Adrenal gland (tissue), 12 donors: Measurements from ENCODE around the gene C1QBP. TPM values are rescaled to one million over a fixed set of nuclear protein-coding genes. Genes with fewer than 3 reads are reported as not detected.
"Not testable (repeated sequence)": the region's sequence is repeated elsewhere in the genome, so short reads cannot be mapped to it uniquely, and the experiment has no call there.

ENCODE experiments used
- DNase-seq, 7 donors: peaks; one replicate each; pipeline ENCODE4 v3.0.0-alpha.2; 2019 to 2020
- H3K27ac ChIP-seq, 5 donors: fragments of 200-600 bp; sonication (generic) in 4 of 5; 1 replicate in 3 of 5; 2 replicates in 2 of 5; pipeline versions ENCODE4 v1.5.1 to v1.8.0; 2016 to 2020; ENCODE audit warnings: mild to moderate bottlenecking in 1 of 5
- H3K27me3 ChIP-seq: fragments of 200-600 bp; 2 replicates; pipeline ENCODE4 v1.8.0; 2021
- H3K36me3 ChIP-seq, 2 donors: fragments of 200-600 bp; replicated peaks in 1 of 2; 1 replicate in 1 of 2; 2 replicates in 1 of 2; pipeline versions ENCODE4 v1.5.1 to v1.8.0; 2018 to 2022
- H3K4me1 ChIP-seq, 2 donors: fragments of 200-600 bp; replicated peaks in 1 of 2; 1 replicate in 1 of 2; 2 replicates in 1 of 2; pipeline versions ENCODE4 v1.5.1 to v1.8.0; 2018 to 2021
- H3K4me3 ChIP-seq, 4 donors: fragments of 200-600 bp; sonication (generic) in 3 of 4; one replicate each; pipeline ENCODE4 v1.5.1; 2016 to 2018
- H3K9me3 ChIP-seq, 3 donors: fragments of 200-600 bp; sonication (generic) in 1 of 3; replicated peaks in 1 of 3; 1 replicate in 2 of 3; 2 replicates in 1 of 3; pipeline versions ENCODE4 v1.5.1 to v1.8.0; 2016 to 2021
- POLR2A ChIP-seq, 2 donors: fragments of 450-650 bp; IDR thresholded peaks; one replicate each; pipeline ENCODE4 v1.6.1; 2017; ENCODE audit warnings: antibody characterized with exemption in 2 of 2, mild to moderate bottlenecking in 2 of 2, moderate library complexity in 1 of 2
- WGBS, 4 donors: extraction: QIAGEN DNeasy Blood & Tissue Kit in 2 of 4; methylation state at CpG; one replicate each; pipeline versions ENCODE4 v1.1.5 to v1.1.7; 2013 to 2017; 5-methylcytosine and 5-hydroxymethylcytosine counted together
- intact Hi-C, 2 donors: fragments of 100-400 bp; cut with DNase I; formaldehyde crosslinking; loops; one replicate each; pipeline versions ENCODE4 v1.14.1 to v1.15.0; 2022 to 2023
- polyA plus RNA-seq, 3 donors: library from polyadenylated mRNA; stranded (reverse); fragments of 200-250 nt in 2 of 3; fragments of 350-450 nt in 1 of 3; fragmentation: Illumina TruSeq in 1 of 3; extraction: RNeasy Lipid Tissue Mini Kit (QIAGEN cat#74804) in 1 of 3; gene quantifications; one replicate each; pipeline ENCODE4 v1.2.3, GENCODE V29; 2013 to 2014
- total RNA-seq, 9 donors: library from RNA; depleted of rRNA in 4 of 9; stranded (reverse); fragments of >200 nt in 4 of 9; fragments of 120-200 nt in 1 of 9; fragmentation: NEBNext Ultra II Directional in 1 of 9; extraction: Animal tissue kit (Norgen Biotek cat#: 25700) in 1 of 9; gene quantifications; one replicate each; pipeline versions ENCODE4 v1.1.0 to v1.2.4, GENCODE V29; 2013 to 2023
- TF ChIP-seq, protein P1 (sequence below), 6 experiments: fragments of 450-650 bp in 4 of 6; fragments of 200-600 bp in 2 of 6; sonication (generic) in 1 of 6; IDR thresholded peaks; 1 replicate in 5 of 6; 2 replicates in 1 of 6; pipeline versions ENCODE4 v1.5.1 to v1.8.0; 2016 to 2021; ENCODE audit warnings: antibody characterized with exemption in 6 of 6, mild to moderate bottlenecking in 2 of 6, moderate library complexity in 1 of 6
- donor health status: healthy with polysubstance abuse.
- donor health status: Bipolar disorder and iron deficiency.
- donor health status: DM: yes; HTN: yes; CAD: no.
- donor health status: DM: no; HTN: no; CAD: no.
- donor health status: DM: no; HTN: no; CAD: no.
- donor health status: DM: yes; HTN: yes; CAD: no.

C1QBP gene
- total and polyA plus RNA-seq, 12 donors: 53.5 to 420 (median 172) TPM

DNA sequence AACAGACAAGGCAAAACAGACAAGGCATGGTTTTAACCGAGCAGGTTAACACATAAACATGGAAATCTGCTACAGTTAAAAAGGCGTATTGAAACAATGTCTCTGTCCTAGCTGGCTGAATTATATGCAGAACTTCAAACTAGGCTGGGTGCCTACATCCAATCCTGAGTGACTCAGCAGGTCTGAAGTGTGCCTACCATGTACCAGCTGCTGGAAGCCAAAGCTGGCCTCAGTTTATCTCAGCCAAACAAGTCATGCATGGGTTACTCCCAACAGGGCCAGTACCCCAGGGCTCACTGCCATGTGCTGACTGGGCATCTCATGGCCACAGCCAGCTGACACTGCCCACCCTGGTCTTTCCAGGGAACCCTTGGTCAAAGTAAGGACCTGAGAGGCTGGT, 4.0 kb downstream of the C1QBP start:
- Histone ChIP-seq H3K9me3 (no peaks in the 10 kb centered on the region), H3K36me3 (peaks cover 0 to 61% of the 10 kb centered on the region in 2 donors), H3K4me3 (no peak overlapping the region), H3K27me3 (no peaks in the 10 kb centered on the region), H3K4me1 (peaks cover 7 to 29% of the 10 kb centered on the region in 2 donors), H3K27ac (peak overlapping the region in 1 of 5 donors; percentile 31)
- no peak for DNase-seq
- intact Hi-C loops: loop anchor here in 1 of 2 donors (10.0 kb wide), 1 partner anchor 180 kb away; no protein-coding TSS in a partner anchor
- TF ChIP-seq, protein P1, sequence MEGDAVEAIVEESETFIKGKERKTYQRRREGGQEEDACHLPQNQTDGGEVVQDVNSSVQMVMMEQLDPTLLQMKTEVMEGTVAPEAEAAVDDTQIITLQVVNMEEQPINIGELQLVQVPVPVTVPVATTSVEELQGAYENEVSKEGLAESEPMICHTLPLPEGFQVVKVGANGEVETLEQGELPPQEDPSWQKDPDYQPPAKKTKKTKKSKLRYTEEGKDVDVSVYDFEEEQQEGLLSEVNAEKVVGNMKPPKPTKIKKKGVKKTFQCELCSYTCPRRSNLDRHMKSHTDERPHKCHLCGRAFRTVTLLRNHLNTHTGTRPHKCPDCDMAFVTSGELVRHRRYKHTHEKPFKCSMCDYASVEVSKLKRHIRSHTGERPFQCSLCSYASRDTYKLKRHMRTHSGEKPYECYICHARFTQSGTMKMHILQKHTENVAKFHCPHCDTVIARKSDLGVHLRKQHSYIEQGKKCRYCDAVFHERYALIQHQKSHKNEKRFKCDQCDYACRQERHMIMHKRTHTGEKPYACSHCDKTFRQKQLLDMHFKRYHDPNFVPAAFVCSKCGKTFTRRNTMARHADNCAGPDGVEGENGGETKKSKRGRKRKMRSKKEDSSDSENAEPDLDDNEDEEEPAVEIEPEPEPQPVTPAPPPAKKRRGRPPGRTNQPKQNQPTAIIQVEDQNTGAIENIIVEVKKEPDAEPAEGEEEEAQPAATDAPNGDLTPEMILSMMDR (IDR thresholded peaks at IDR 0.05): no peak
- no peak for TF ChIP-seq POLR2A (IDR thresholded peaks at IDR 0.05)
- WGBS, 4 donors: 91 to 95% (median 93%) methylated on average over 2 of the region's 2 CpGs

DNA sequence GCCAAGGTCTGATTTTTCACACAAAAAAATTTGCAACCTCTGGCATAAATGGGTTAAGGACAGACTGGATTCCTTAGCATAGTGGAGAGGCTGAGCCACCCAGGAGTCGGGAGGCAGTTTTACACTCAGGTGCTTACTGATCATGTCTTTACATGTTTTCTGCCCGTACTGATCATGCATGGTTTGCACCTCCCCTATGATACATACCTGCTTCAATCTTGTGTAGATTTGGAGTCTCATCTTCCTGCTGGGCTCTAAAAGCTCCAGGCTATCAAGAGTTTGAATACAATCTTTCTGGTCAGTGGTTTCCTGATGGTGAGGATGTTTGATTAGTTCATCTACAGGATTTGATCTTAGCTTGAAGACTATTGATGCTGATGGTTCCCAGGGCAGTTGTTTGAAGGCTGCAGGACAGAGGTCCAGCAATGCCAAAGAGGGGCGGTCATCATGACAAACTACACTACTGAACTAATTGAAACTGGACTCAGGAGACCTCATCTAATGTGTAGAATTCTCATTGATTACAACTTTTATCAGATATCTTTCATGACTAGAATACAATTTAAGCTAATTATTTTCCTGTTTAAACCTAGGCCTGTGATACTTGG, 6.9 kb downstream of the C1QBP start:
- no peak overlapping the region for H3K27ac ChIP-seq
- no peak for DNase-seq
- WGBS, 4 donors: 68 to 95% (median 72%) methylated on average over 3 of the region's 3 CpGs
- peaks cover 0 to 11% of the 10 kb centered on the region in 2 donors for H3K4me1 ChIP-seq
- H3K9me3 ChIP-seq: no peaks in the 10 kb centered on the region
- intact Hi-C loops: loop anchor here in 1 of 2 donors (10.0 kb wide), 1 partner anchor 177 kb away; no protein-coding TSS in a partner anchor
- H3K36me3 ChIP-seq: peaks cover 0 to 90% of the 10 kb centered on the region in 2 donors
- TF ChIP-seq, protein P1 (IDR thresholded peaks at IDR 0.05): no peak
- H3K27me3 ChIP-seq: no peaks in the 10 kb centered on the region
- no peak overlapping the region for H3K4me3 ChIP-seq

DNA sequence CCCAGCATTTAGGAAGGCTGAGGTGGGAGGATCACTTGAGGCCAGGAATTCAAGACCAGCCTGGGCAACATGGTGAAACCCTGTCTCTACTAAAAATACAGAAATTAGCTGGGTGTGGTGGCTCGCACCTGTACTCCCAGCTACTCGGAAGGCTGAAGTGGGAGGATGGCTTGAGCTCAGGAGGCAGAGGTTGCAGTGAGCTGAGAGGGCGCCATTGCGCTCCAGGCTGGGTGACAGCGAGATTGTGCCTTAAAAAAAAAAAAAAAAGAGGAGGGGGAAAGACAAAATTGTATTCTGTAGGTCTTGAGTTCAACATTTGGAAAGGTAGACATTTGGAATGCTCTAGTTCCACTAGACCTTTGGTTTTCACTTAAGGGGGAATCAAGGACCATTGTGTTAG, 7.7 kb downstream of the C1QBP start:
- not testable (repeated sequence) for H3K9me3 ChIP-seq, H3K4me1 ChIP-seq, H3K4me3 ChIP-seq, DNase-seq, H3K27me3 ChIP-seq, H3K27ac ChIP-seq
- peaks cover 0 to 93% of the 10 kb centered on the region in 2 donors for H3K36me3 ChIP-seq
- intact Hi-C loops: loop anchor here in 1 of 2 donors (10.0 kb wide), 1 partner anchor 176 kb away; no protein-coding TSS in a partner anchor
- WGBS, 4 donors: 79 to 88% (median 81%) methylated on average over 5 of the region's 5 CpGs

DNA sequence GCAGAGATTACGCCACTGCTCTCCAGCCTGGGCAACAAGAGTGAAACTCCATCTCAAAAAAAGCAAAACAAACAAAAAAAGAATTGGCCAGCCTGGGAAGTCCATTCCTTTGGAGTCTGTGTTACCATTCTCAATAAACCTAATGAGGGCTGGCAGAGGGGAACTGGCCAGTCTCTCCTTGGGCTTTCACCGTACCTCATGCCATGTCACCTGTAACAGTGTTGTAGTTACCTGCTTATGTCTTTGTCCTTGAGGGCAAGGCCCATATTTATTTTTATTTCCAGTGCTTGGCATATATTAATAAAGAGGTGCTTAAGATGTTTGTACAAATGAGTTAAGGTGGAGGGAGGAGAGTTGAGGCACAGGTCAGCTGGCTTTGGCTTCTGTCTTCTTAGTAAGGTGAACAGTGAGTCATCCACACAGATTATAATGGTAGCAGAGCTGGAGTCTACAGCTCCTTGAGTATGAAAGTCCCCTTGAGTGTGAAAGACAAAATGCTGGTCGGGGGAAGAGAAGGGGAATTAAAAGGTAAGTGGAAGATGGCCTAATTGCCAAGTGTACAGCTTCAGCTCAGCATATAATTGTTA, 8.4 kb downstream of the C1QBP start:
- DNase-seq: no peak
- H3K4me1 ChIP-seq: no peaks in the 10 kb centered on the region
- H3K9me3 ChIP-seq: no peaks in the 10 kb centered on the region
- H3K4me3 ChIP-seq: no peak overlapping the region
- TF ChIP-seq, protein P1 (IDR thresholded peaks at IDR 0.05): no peak
- no peak for TF ChIP-seq POLR2A (IDR thresholded peaks at IDR 0.05)
- H3K27me3 ChIP-seq: no peaks in the 10 kb centered on the region
- peaks cover 0 to 99% of the 10 kb centered on the region in 2 donors for H3K36me3 ChIP-seq
- 92 to 97% (median 95%) methylated on average over 3 of the region's 3 CpGs for WGBS, 4 donors
- intact Hi-C loops: loop anchor here in 1 of 2 donors (10.0 kb wide), 1 partner anchor 176 kb away; no protein-coding TSS in a partner anchor
- H3K27ac ChIP-seq: no peak overlapping the region
